ENCODE measurements around the gene FAAP24.

GRCh38 chr19:32936065-32936464, 36.0 kb upstream of the FAAP24 start:
- TF ChIP-seq CTCF (IDR thresholded peaks at IDR 0.05) (no peak), POLR2A (IDR thresholded peaks at IDR 0.05) (no peak)

All from transverse colon (tissue), 3 donors.